RWPE2 (cell line): ENCODE data around the gene DLAT.
"Not testable (repeated sequence)": the region's sequence is repeated elsewhere in the genome, so short reads cannot be mapped to it uniquely, and the experiment has no call there.

ENCODE experiments used
- ATAC-seq: fragments of 200-7000 bp; cut with Tn5 transposase; 3 replicates; pipeline ENCODE4 v1.9.1; 2021; ENCODE audit warnings: low read depth
- DNase-seq: peaks from one replicate; pipeline ENCODE4 v3.0.0-alpha.2; 2020; ENCODE audit warnings: low spot score
- H3K27ac ChIP-seq: fragments of 450-650 bp; 2 replicates; pipeline ENCODE4 v1.5.1; 2017; ENCODE audit warnings: mild to moderate bottlenecking; ENCODE audit not compliant: poor library complexity, severe bottlenecking
- H3K27me3 ChIP-seq: fragments of 250-450 bp; sonication (Bioruptor Pico); 2 replicates; pipeline ENCODE4 v1.5.1; 2021; ENCODE audit warnings: mild to moderate bottlenecking, moderate library complexity; ENCODE audit not compliant: insufficient read depth, poor library complexity, severe bottlenecking
- H3K36me3 ChIP-seq: fragments of 250-450 bp; sonication (Bioruptor Pico); 2 replicates; pipeline ENCODE4 v1.5.1; 2020; ENCODE audit warnings: low read depth, mild to moderate bottlenecking, moderate library complexity
- H3K4me1 ChIP-seq: fragments of 250-450 bp; sonication (Bioruptor Pico); 2 replicates; pipeline ENCODE4 v1.5.1; 2021; ENCODE audit warnings: mild to moderate bottlenecking, moderate library complexity; ENCODE audit not compliant: insufficient read depth, poor library complexity, severe bottlenecking
- H3K4me3 ChIP-seq: fragments of 250-450 bp; sonication (Bioruptor Pico); 2 replicates; pipeline ENCODE4 v1.5.1; 2021; ENCODE audit warnings: mild to moderate bottlenecking, moderate library complexity; ENCODE audit not compliant: severe bottlenecking
- H3K9me3 ChIP-seq: fragments of 250-450 bp; sonication (Bioruptor Pico); 2 replicates; pipeline ENCODE4 v1.5.1; 2021; ENCODE audit warnings: mild to moderate bottlenecking, moderate library complexity; ENCODE audit not compliant: severe bottlenecking
- TF ChIP-seq, protein P1 (sequence below): fragments of 450-650 bp; IDR thresholded peaks from one replicate; pipeline ENCODE4 v1.5.1; 2017; ENCODE audit warnings: mild to moderate bottlenecking, moderate library complexity; ENCODE audit not compliant: poor library complexity, severe bottlenecking

Gene DLAT

DNA sequence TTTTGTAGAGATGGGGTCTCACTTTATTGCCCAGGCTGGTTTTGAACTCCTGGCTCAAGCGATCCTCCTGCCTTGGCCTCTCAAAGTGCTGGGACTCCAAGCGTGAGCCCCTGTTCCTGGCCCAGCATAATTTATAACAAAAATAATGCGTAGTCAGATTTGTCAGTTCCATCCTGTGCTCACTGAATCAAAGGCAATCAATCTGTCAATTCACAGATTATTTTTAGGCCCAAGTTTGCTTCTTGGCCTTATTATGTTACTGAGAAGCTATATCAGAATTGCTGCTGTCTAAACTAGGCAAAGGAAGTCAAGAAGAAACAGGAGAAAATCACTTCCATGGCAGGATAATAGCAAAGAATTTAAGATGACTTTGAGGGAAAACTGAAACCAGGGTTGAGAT lies 8.7 kb downstream of the DLAT start:
- H3K4me3 ChIP-seq, result no peak overlapping the region
- H3K27me3 ChIP-seq, result no peaks in the 10 kb centered on the region
- no peaks in the 10 kb centered on the region for H3K4me1 ChIP-seq
- no peak overlapping the region for H3K27ac ChIP-seq
- TF ChIP-seq, protein P1, sequence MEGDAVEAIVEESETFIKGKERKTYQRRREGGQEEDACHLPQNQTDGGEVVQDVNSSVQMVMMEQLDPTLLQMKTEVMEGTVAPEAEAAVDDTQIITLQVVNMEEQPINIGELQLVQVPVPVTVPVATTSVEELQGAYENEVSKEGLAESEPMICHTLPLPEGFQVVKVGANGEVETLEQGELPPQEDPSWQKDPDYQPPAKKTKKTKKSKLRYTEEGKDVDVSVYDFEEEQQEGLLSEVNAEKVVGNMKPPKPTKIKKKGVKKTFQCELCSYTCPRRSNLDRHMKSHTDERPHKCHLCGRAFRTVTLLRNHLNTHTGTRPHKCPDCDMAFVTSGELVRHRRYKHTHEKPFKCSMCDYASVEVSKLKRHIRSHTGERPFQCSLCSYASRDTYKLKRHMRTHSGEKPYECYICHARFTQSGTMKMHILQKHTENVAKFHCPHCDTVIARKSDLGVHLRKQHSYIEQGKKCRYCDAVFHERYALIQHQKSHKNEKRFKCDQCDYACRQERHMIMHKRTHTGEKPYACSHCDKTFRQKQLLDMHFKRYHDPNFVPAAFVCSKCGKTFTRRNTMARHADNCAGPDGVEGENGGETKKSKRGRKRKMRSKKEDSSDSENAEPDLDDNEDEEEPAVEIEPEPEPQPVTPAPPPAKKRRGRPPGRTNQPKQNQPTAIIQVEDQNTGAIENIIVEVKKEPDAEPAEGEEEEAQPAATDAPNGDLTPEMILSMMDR, result no peak
- DNase-seq (no peak), ATAC-seq (no peak)
- H3K36me3 ChIP-seq, result peaks cover 82% of the 10 kb centered on the region
- no peaks in the 10 kb centered on the region for H3K9me3 ChIP-seq

DNA sequence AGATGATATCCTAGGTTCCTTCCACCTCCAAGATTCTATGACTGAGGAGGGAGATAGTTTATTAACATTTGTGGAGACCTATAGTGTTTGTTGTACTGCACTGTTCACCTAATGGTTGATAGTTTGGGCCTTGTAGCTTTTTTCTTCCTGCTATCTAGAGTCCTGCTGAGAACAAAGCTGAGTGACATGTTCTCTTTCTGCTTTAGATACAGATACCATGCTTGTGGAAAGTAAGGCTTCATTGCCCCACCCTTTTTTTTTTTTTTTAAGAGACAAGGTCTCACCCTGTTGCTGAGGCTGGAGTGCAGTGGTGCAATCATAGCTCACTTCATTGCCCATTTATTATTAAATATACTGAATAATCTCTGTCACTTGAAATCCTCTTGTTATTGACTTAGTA lies 12.3 kb downstream of the DLAT start:
- Histone ChIP-seq H3K27me3 (no peaks in the 10 kb centered on the region), H3K27ac (no peak overlapping the region), H3K4me3 (no peak overlapping the region), H3K36me3 (peaks cover 83% of the 10 kb centered on the region), H3K9me3 (no peaks in the 10 kb centered on the region), H3K4me1 (peaks cover 8% of the 10 kb centered on the region)
- ATAC-seq (no peak), DNase-seq (no peak)
- TF ChIP-seq, protein P1, result no peak

DNA sequence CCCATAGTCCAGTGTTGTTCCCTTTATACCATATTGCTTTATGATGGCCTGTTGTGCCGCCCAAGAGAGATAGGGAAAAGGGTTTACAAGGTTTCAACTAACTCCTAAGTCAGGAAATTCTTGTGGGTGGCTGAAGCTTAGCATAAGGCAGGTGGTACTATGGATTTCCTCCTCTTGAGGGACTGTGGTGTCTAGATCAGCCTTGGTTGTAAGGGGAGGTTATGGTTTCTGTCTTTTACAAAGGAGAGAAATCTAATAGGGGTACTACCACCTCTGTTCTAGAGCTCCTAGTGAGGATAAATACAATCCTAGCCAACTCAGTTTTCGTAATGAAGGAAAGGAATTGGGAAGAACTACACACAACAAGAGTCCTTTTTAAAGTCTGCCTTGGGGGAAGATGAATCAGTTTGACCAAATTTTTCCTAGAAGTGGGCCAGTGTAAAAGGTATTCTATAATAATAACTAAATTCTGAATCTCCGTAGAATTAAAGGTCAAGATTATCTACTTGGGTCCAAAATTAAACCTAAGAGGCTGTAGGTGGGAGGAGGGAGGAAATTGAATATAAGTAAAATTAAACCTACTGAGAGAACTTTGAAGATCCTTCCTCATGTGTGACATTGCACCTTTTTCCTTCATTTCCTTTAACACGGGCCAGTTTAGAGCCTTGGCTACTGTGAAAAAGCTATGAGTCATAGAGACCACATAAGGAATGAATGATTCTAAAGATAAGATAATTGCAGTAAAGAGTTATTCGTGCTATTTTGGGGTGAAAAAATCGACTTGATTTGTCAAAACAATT lies 17.2 kb downstream of the DLAT start:
- H3K27me3 ChIP-seq, result no peaks in the 10 kb centered on the region
- no peak overlapping the region for H3K4me3 ChIP-seq
- H3K36me3 ChIP-seq, result peaks cover 95% of the 10 kb centered on the region
- H3K27ac ChIP-seq, result no peak overlapping the region
- TF ChIP-seq, protein P1, result no peak
- no peaks in the 10 kb centered on the region for H3K9me3 ChIP-seq
- ATAC-seq, result no peak
- H3K4me1 ChIP-seq, result peaks cover 9% of the 10 kb centered on the region
- no peak for DNase-seq

DNA sequence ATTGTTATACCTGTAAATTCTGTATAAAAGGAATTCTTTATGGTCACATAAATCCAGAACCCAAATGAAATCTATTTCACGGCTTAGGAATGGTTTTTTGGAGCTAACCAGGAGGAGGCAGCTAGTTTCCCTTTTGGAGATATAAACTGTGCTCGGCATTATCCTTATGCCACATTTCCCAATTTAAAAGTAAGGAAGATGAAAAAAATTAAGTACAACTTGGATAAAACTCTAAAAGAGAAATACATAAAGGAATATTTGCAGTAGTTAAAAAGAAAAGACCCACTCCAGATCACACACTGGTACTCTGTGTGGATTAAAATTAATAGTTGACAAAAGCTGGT lies 17.7 kb downstream of the DLAT start:
- no peak for ATAC-seq
- TF ChIP-seq, protein P1, result no peak
- Histone ChIP-seq H3K27me3 (no peaks in the 10 kb centered on the region), H3K4me3 (no peak overlapping the region), H3K9me3 (no peaks in the 10 kb centered on the region), H3K27ac (no peak overlapping the region), H3K4me1 (peaks cover 9% of the 10 kb centered on the region), H3K36me3 (peaks cover 95% of the 10 kb centered on the region)
- DNase-seq, result no peak

DNA sequence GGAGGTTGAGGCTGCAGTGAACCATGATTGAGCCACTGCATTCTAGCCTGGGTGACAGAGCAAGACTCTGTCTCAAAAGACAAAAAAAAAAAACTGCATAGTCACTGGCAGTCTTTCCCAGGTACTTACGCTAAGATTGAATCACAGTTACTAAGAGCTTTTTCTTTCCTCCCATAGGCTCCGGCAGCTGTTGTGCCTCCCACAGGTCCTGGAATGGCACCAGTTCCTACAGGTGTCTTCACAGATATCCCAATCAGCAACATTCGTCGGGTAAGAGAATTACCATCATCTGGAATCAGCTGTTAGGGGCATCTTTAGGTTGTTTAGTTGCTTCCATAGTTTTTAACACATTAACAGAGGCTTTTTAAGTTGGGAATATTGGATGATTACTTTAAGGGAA lies 19.8 kb downstream of the DLAT start:
- Histone ChIP-seq H3K4me1 (peaks cover 25% of the 10 kb centered on the region), H3K4me3 (no peak overlapping the region), H3K27me3 (no peaks in the 10 kb centered on the region), H3K27ac (no peak overlapping the region), H3K36me3 (peaks cover 92% of the 10 kb centered on the region), H3K9me3 (no peaks in the 10 kb centered on the region)
- DNase-seq (no peak), ATAC-seq (no peak)
- TF ChIP-seq, protein P1, result no peak

DNA sequence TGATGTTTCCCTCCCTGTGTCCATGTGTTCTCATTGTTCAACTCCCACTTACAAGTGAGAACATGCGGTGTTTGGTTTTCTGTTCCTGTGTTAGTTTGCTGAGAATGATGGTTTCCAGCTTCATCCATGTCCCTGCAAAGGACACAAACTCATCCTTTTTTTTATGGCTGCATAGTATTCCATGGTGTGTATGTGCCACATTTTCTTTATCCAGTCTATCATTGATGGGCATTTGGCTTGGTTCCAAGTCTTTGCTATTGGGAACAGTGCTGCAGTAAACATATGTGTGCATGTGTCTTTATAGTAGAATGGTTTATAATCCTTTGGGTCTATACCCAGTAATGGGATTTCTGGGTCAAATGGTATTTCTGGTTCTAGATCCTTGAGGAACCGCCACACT lies 21.4 kb downstream of the DLAT start:
- H3K36me3 ChIP-seq, result peaks cover 94% of the 10 kb centered on the region
- ATAC-seq, H3K9me3 ChIP-seq, H3K4me3 ChIP-seq, H3K27me3 ChIP-seq, H3K27ac ChIP-seq, DNase-seq: not testable (repeated sequence)
- H3K4me1 ChIP-seq, result peaks cover 25% of the 10 kb centered on the region

DNA sequence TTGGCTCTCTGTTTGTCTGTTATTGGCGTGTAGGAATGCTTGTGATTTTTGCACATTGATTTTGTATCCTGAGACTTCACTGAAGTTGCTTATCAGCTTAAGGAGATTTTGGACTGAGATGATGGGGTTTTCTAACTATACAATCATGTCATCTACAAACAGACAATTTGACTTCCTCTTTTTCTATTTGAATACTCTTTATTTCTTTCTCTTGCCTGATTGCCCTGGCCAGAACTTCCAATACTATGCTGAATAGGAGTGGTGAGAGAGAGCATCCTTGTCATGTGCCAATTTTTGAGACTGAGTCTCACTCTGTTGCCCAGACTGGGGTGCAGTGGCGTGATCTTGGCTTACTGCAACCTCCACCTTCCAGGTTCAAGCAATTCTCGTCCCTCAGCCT lies 23.0 kb downstream of the DLAT start:
- Histone ChIP-seq H3K27ac (peak overlapping the region; percentile 60), H3K4me1 (peaks cover 17% of the 10 kb centered on the region), H3K36me3 (peaks cover 93% of the 10 kb centered on the region)
- H3K27me3 ChIP-seq, H3K4me3 ChIP-seq, ATAC-seq, DNase-seq, H3K9me3 ChIP-seq: not testable (repeated sequence)
